K562 (cell line): ENCODE measurements around the gene EDARADD. TPM values are rescaled to one million over a fixed set of nuclear protein-coding genes. Genes with fewer than 3 reads are reported as not detected.

ENCODE experiments used
- ATAC-seq: fragments of 200-7000 bp; cut with Tn5 transposase; 3 replicates; pipeline ENCODE4 v1.9.1; 2020; ENCODE audit warnings: moderate library complexity
- BruUV-seq: library from RNA; stranded (reverse); fragments of 400-500 nt; replicated peaks from 2 replicates; lab custom pipeline; 2021; lab: Mats Ljungman, UMichigan
- CTCF ChIA-PET: fragments of 300-600 bp; formaldehyde crosslinking; extraction: SDS; loops from one replicate; lab custom pipeline; 2021; ENCODE audit warnings: low intra/inter-chr PET ratio; lab: Yijun Ruan, JAX
- POLR2A ChIA-PET: fragments of 300-600, 350-650 bp; sonication (Branson Sonifier 250); formaldehyde crosslinking; extraction: SDS; loops from one replicate; lab custom pipeline; 2021; ENCODE audit warnings: antibody characterized with exemption, inconsistent platforms; lab: Yijun Ruan, JAX
- DNase-seq, 4 experiments: peaks; one replicate each; pipeline versions ENCODE4 v3.0.0 to v3.0.0-alpha.2; 2011 to 2018; ENCODE audit warnings: low spot score in 3 of 4, mixed read lengths in 3 of 4; ENCODE audit errors: extremely low read depth in 1 of 4
- FAIRE-seq: peaks from 2 replicates; lab custom pipeline; 2011; peaks lifted over from hg19 to GRCh38; lab: Jason Lieb, UNC
- H2AFZ ChIP-seq: 2 replicates; pipeline ENCODE4 v1.6.0; 2011; ENCODE audit warnings: low read depth, low read length, control low read depth, inconsistent platforms
- H3K27ac ChIP-seq: fragments of 200-600 bp; 3 replicates; pipeline ENCODE4 v1.8.0; 2011; ENCODE audit warnings: low read depth, mild to moderate bottlenecking, control low read depth, inconsistent platforms, low read length, moderate library complexity, mixed read lengths; ENCODE audit errors: extremely low read depth
- H3K27me3 ChIP-seq, 2 experiments: fragments of 300-600 bp in 1 of 2; 2 replicates in 1 of 2; 3 replicates in 1 of 2; pipeline versions ENCODE4 v1.6.0 to v1.8.0; 2011; ENCODE audit warnings: inconsistent platforms in 2 of 2, low read length in 2 of 2, mild to moderate bottlenecking in 1 of 2, mixed read lengths in 1 of 2, moderate library complexity in 1 of 2; ENCODE audit not compliant: control insufficient read depth in 2 of 2, insufficient read depth in 2 of 2
- H3K36me3 ChIP-seq: fragments of 300-600 bp; 3 replicates; pipeline ENCODE4 v1.8.0; 2011; ENCODE audit warnings: mild to moderate bottlenecking, low read length, inconsistent platforms; ENCODE audit not compliant: control insufficient read depth, insufficient read depth
- H3K4me1 ChIP-seq, 2 experiments: fragments of 200-600 bp in 1 of 2; replicated peaks in 1 of 2; 2 replicates in 1 of 2; 3 replicates in 1 of 2; pipeline versions ENCODE4 v1.5.1 to v1.8.0; 2011; ENCODE audit warnings: inconsistent platforms in 2 of 2, low read length in 2 of 2, mild to moderate bottlenecking in 1 of 2, mixed read lengths in 1 of 2, moderate library complexity in 1 of 2; ENCODE audit not compliant: control insufficient read depth in 2 of 2, insufficient read depth in 2 of 2
- H3K4me2 ChIP-seq: 2 replicates; pipeline ENCODE4 v1.6.1; 2011; ENCODE audit warnings: low read length, control low read depth, inconsistent platforms, mixed read lengths; ENCODE audit not compliant: insufficient read depth
- H3K4me3 ChIP-seq: fragments of 200-600 bp; sonication (generic), shearing (Covaris generic); 2 replicates; pipeline ENCODE4 v1.5.1; 2016; ENCODE audit warnings: control low read depth, inconsistent platforms
- H3K79me2 ChIP-seq: fragments of 200-600 bp; 3 replicates; pipeline ENCODE4 v1.8.0; 2011; ENCODE audit warnings: low read length, inconsistent platforms; ENCODE audit not compliant: control insufficient read depth, insufficient read depth
- H3K9ac ChIP-seq, 2 experiments: 2 replicates each; pipeline versions ENCODE4 v1.6.0 to v1.6.1; 2011; ENCODE audit warnings: low read depth in 2 of 2, low read length in 2 of 2, control low read depth in 1 of 2, inconsistent platforms in 1 of 2, mild to moderate bottlenecking in 1 of 2, mixed read lengths in 1 of 2; ENCODE audit not compliant: insufficient read depth in 1 of 2
- H3K9me1 ChIP-seq: one replicate; pipeline ENCODE4 v1.6.0; 2011; ENCODE audit warnings: inconsistent platforms, mild to moderate bottlenecking, low read length, moderate library complexity; ENCODE audit not compliant: control insufficient read depth, insufficient read depth
- H3K9me3 ChIP-seq: replicated peaks from 2 replicates; pipeline ENCODE4 v1.5.1; 2011; ENCODE audit warnings: low read depth, low read length, inconsistent platforms; ENCODE audit not compliant: control insufficient read depth, insufficient read depth
- H4K20me1 ChIP-seq: replicated peaks from 2 replicates; pipeline ENCODE4 v1.6.1; 2011; ENCODE audit warnings: low read length, inconsistent platforms, mixed read lengths; ENCODE audit not compliant: control insufficient read depth, insufficient read depth
- GTF2A2 ChIP-seq: IDR thresholded peaks from 2 replicates; pipeline ENCODE4 v1.6.1; 2016; ENCODE audit warnings: mild to moderate bottlenecking, missing genetic modification characterization, missing compliant biosample characterization
- ILK ChIP-seq: fragments of 450-650 bp; IDR thresholded peaks from 2 replicates; pipeline ENCODE4 v1.6.1; 2016; ENCODE audit warnings: missing genetic modification characterization, low read depth, mild to moderate bottlenecking, missing compliant biosample characterization, moderate library complexity, borderline replicate concordance
- RBM14 ChIP-seq: fragments of 200-400 bp; formaldehyde crosslinking; IDR thresholded peaks from 2 replicates; pipeline ENCODE4 v1.6.1; 2018; ENCODE audit warnings: low read depth, mild to moderate bottlenecking, low read length, moderate library complexity, borderline replicate concordance; ENCODE audit not compliant: insufficient read depth
- ZBTB9 ChIP-seq: fragments of 450-650 bp; formaldehyde crosslinking; IDR thresholded peaks from 2 replicates; pipeline ENCODE4 v1.4.0; 2020; ENCODE audit warnings: mild to moderate bottlenecking, moderate library complexity
- ZFX ChIP-seq: sonication (generic); formaldehyde crosslinking; IDR thresholded peaks from 2 replicates; pipeline ENCODE4 v1.8.0; 2022; ENCODE audit warnings: mild to moderate bottlenecking, missing genetic modification reagents, moderate library complexity
- ZNF263 ChIP-seq: sonication (generic); formaldehyde crosslinking; IDR thresholded peaks from 2 replicates; pipeline ENCODE4 v1.8.0; 2022; ENCODE audit warnings: mild to moderate bottlenecking, missing genetic modification reagents, borderline replicate concordance
- ZNF280B ChIP-seq: fragments of 250-450 bp; sonication (Bioruptor Pico); IDR thresholded peaks from 2 replicates; pipeline ENCODE4 v1.5.1; 2021; ENCODE audit warnings: mild to moderate bottlenecking
- WGBS: fragments of 100-300 bp; shearing (Covaris generic); methylation state at CpG from one replicate; pipeline ENCODE4 v1.1.6; 2016; ENCODE audit warnings: low coverage, mixed read lengths; ENCODE audit not compliant: insufficient coverage; ENCODE audit errors: missing lambda C conversion rate; 5-methylcytosine and 5-hydroxymethylcytosine counted together
- in situ Hi-C: fragments of 300-500 bp; cut with MboI; formaldehyde crosslinking; loops from 4 replicates; pipeline ENCODE4 v1.15.0; 2018; ENCODE audit warnings: inconsistent platforms, mixed read lengths
- intact Hi-C: fragments of 100-400 bp; cut with micrococcal nuclease; formaldehyde crosslinking; loops from 2 replicates; pipeline ENCODE4 v1.14.2; 2022
- polyA plus RNA-seq, 8 experiments: library from polyadenylated mRNA; depleted of rRNA in 4 of 8; stranded (reverse) in 5 of 8; unstranded in 3 of 8; fragments of >200 nt; fragmentation: Nextera tagmentation in 2 of 8; fragmentation: Illumina TruSeq in 1 of 8; extraction: Ambion mirVana in 2 of 8; extraction: Trizol in 1 of 8; gene quantifications; 2 replicates each; pipeline versions ENCODE4 v1.2.1 to v1.2.3, GENCODE V29; 2011 to 2014; ENCODE audit warnings: inconsistent platforms in 1 of 8, missing spikeins in 1 of 8
- total RNA-seq, 7 experiments: library from RNA; depleted of rRNA in 6 of 7; stranded (reverse); fragments of >200 nt in 6 of 7; fragmentation: Illumina TruSeq in 2 of 7; extraction: Trizol in 2 of 7; gene quantifications; 2 replicates each; pipeline versions ENCODE4 v1.2.1 to v1.2.3, GENCODE V29; 2011 to 2021; ENCODE audit warnings: low replicate concordance in 1 of 7

EDARADD gene
- total and polyA plus RNA-seq, 9 of the 15 experiments (the other 6 are each of a cell fraction or from before 2014, with no cell fraction given), result 0.46 to 32.4 (median 20.6) TPM

- POLR2A ChIA-PET, result interaction anchor here (0.5 to 1.1 kb wide), 3 partner anchors 39 to 342 kb away, joined by 3 read pairs; no protein-coding TSS in a partner anchor
- Histone ChIP-seq H3K4me2 (no peak overlapping the region), H3K27me3 (no peaks in the 10 kb centered on the region; a peak in 1 of 5 replicates)
- TF ChIP-seq ILK (tag), result no peak
- no peak for TF ChIP-seq ZBTB9 (CRISPR knock-in tag)
- no peak for TF ChIP-seq GTF2A2 (tag)
- no peak for TF ChIP-seq ZFX (CRISPR knock-in tag)
- no peak for TF ChIP-seq RBM14
- no peak for TF ChIP-seq ZNF280B (CRISPR knock-in tag)
- TF ChIP-seq ZNF263 (CRISPR knock-in tag), result no peak
- TF ChIP-seq, all 486 proteins: peak for 0
- 35% methylated on average over 6 of the region's 6 CpGs for WGBS
- DNase-seq (no peak), ATAC-seq (no peak), FAIRE-seq (no peak)
- Histone ChIP-seq H4K20me1 (no peaks in the 10 kb centered on the region), H3K4me1 (no peaks in the 10 kb centered on the region), H3K79me2 (no peaks in the 10 kb centered on the region), H2AFZ (no peak overlapping the region), H3K27ac (no peak overlapping the region), H3K4me3 (no peak overlapping the region), H3K9me3 (no peaks in the 10 kb centered on the region), H3K36me3 (no peaks in the 10 kb centered on the region; the same call in 2 of the 3 replicates), H3K9me1 (no peaks in the 10 kb centered on the region), H3K9ac (no peak overlapping the region)
- BruUV-seq, result no TSS peak
- in situ Hi-C loops (no loop called here), intact Hi-C loops (no loop called here)
- CTCF ChIA-PET, result no interaction called here
Measured at GRCh38 chr1:236471653-236472052, 77.6 kb downstream of the EDARADD start.
